Neuronal stem cell (in vitro differentiated cells): Measurements from ENCODE around the gene NIPAL4.

Experiments used
- DNase-seq: peaks from one replicate; pipeline ENCODE4 v3.0.0-alpha.2; 2013; ENCODE audit warnings: low spot score
- H2AFZ ChIP-seq: one replicate; pipeline ENCODE4 v1.6.1; 2013; ENCODE audit warnings: mild to moderate bottlenecking, low read length, inconsistent platforms
- H2AK5ac ChIP-seq: 2 replicates; pipeline ENCODE4 v1.6.1; 2013; ENCODE audit warnings: low read depth, mild to moderate bottlenecking, inconsistent platforms, low read length, moderate library complexity, mixed read lengths
- H2BK120ac ChIP-seq: 2 replicates; pipeline ENCODE4 v1.6.1; 2013; ENCODE audit warnings: low read depth, mild to moderate bottlenecking, inconsistent platforms, low read length, moderate library complexity, mixed read lengths
- H2BK12ac ChIP-seq: one replicate; pipeline ENCODE4 v1.6.1; 2013; ENCODE audit warnings: low read length, inconsistent platforms
- H2BK15ac ChIP-seq: 2 replicates; pipeline ENCODE4 v1.6.1; 2013; ENCODE audit warnings: mild to moderate bottlenecking, low read length, inconsistent platforms, mixed read lengths
- H2BK5ac ChIP-seq: one replicate; pipeline ENCODE4 v1.6.1; 2013; ENCODE audit warnings: inconsistent platforms, mild to moderate bottlenecking, low read length, moderate library complexity
- H3K14ac ChIP-seq: one replicate; pipeline ENCODE4 v1.6.1; 2013; ENCODE audit warnings: low read length, inconsistent platforms
- H3K18ac ChIP-seq: 2 replicates; pipeline ENCODE4 v1.6.1; 2013; ENCODE audit warnings: low read length, inconsistent platforms
- H3K23ac ChIP-seq: 2 replicates; pipeline ENCODE4 v1.6.1; 2013; ENCODE audit warnings: low read depth, mild to moderate bottlenecking, mixed read lengths, low read length, inconsistent platforms; ENCODE audit not compliant: poor library complexity
- H3K27ac ChIP-seq: replicated peaks from 3 replicates; pipeline ENCODE4 v1.5.1; 2013; ENCODE audit warnings: low read length, inconsistent platforms
- H3K27me3 ChIP-seq, 3 experiments: 2 replicates each; pipeline ENCODE4 v1.6.1; 2013; ENCODE audit warnings: low read length in 3 of 3, mild to moderate bottlenecking in 2 of 3, inconsistent platforms in 1 of 3, low read depth in 1 of 3, mixed read lengths in 1 of 3, moderate library complexity in 1 of 3; ENCODE audit not compliant: control insufficient read depth in 3 of 3, insufficient read depth in 3 of 3
- H3K36me3 ChIP-seq, 2 donors: replicated peaks in 1 of 2; 2 replicates each; pipeline ENCODE4 v1.6.1; 2013; ENCODE audit warnings: low read length in 2 of 2; ENCODE audit not compliant: control insufficient read depth in 2 of 2, insufficient read depth in 2 of 2
- H3K4ac ChIP-seq: 2 replicates; pipeline ENCODE4 v1.6.1; 2013; ENCODE audit warnings: inconsistent platforms, mild to moderate bottlenecking, low read length, moderate library complexity
- H3K4me1 ChIP-seq, 2 donors: 1 replicate in 1 of 2; 2 replicates in 1 of 2; pipeline ENCODE4 v1.6.1; 2013; ENCODE audit warnings: low read length in 2 of 2, low read depth in 1 of 2; ENCODE audit not compliant: control insufficient read depth in 2 of 2, insufficient read depth in 1 of 2
- H3K4me2 ChIP-seq: one replicate; pipeline ENCODE4 v1.6.1; 2013; ENCODE audit warnings: mild to moderate bottlenecking, low read length, inconsistent platforms; ENCODE audit not compliant: insufficient read depth, poor library complexity, severe bottlenecking
- H3K4me3 ChIP-seq, 2 donors: 2 replicates each; pipeline ENCODE4 v1.5.1; 2013; ENCODE audit warnings: low read length in 2 of 2, mild to moderate bottlenecking in 2 of 2, inconsistent platforms in 1 of 2, moderate library complexity in 1 of 2
- H3K79me1 ChIP-seq: one replicate; pipeline ENCODE4 v1.6.1; 2013; ENCODE audit warnings: low read depth, mild to moderate bottlenecking, inconsistent platforms, low read length, moderate library complexity
- H3K9ac ChIP-seq: one replicate; pipeline ENCODE4 v1.6.1; 2013; ENCODE audit warnings: mild to moderate bottlenecking, low read depth, low read length, inconsistent platforms; ENCODE audit not compliant: poor library complexity
- H3K9me3 ChIP-seq, 2 donors: replicated peaks in 1 of 2; 2 replicates each; pipeline versions ENCODE3 to v1.6.1; 2013; ENCODE audit warnings: low read length in 2 of 2, mild to moderate bottlenecking in 2 of 2, inconsistent platforms in 1 of 2, low read depth in 1 of 2, mixed read lengths in 1 of 2, moderate library complexity in 1 of 2; ENCODE audit not compliant: control insufficient read depth in 2 of 2, insufficient read depth in 1 of 2
- H4K8ac ChIP-seq: one replicate; pipeline ENCODE4 v1.6.1; 2013; ENCODE audit warnings: low read depth, mild to moderate bottlenecking, inconsistent platforms, low read length, moderate library complexity
- H4K91ac ChIP-seq: one replicate; pipeline ENCODE4 v1.6.1; 2013; ENCODE audit warnings: low read length, low read depth, mild to moderate bottlenecking, inconsistent platforms; ENCODE audit not compliant: poor library complexity
- WGBS, 2 donors: extraction: QIAGEN DNeasy Blood & Tissue Kit; methylation state at CpG; one replicate each; pipeline ENCODE4 v1.1.7; 2013; ENCODE audit warnings: missing lambda C conversion rate in 2 of 2, mixed read lengths in 1 of 2; ENCODE audit not compliant: insufficient read length in 2 of 2, insufficient replicate concordance in 1 of 2; ENCODE audit errors: extremely low coverage in 2 of 2; 5-methylcytosine and 5-hydroxymethylcytosine counted together

The NIPAL4 gene

DNA sequence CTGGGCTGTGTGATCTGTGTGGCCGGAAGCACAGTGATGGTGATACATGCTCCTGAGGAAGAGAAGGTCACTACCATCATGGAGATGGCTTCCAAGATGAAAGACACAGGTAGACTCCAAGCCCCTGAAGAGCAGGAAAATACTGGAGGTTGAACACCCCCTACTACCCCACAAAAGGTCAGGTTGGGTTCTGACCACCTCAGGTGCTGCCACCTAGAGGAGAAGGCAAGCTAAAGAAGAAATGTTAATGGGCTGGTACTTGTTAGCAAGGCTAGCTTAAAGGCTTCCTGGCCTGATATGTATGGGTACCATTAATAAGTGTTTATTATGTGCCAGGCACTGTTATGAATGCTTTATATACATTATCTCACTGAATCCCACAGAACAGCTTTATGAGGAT is 11.7 kb downstream of the NIPAL4 start:
- Histone ChIP-seq H3K4ac (no peak overlapping the region), H2BK120ac (no peak overlapping the region), H3K9ac (no peak overlapping the region), H2BK12ac (no peak overlapping the region), H4K8ac (no peak overlapping the region), H3K18ac (no peak overlapping the region), H3K4me3 (no peak overlapping the region), H3K9me3 (no peaks in the 10 kb centered on the region), H2BK15ac (no peak overlapping the region), H3K36me3 (no peaks in the 10 kb centered on the region), H4K91ac (no peak overlapping the region), H3K27ac (no peak overlapping the region), H2BK5ac (no peak overlapping the region), H2AFZ (no peak overlapping the region), H3K4me1 (peaks cover 0 to 2% of the 10 kb centered on the region in 2 donors), H3K79me1 (no peaks in the 10 kb centered on the region), H3K14ac (no peak overlapping the region), H3K4me2 (no peak overlapping the region), H3K23ac (no peak overlapping the region), H2AK5ac (no peak overlapping the region), H3K27me3 (no peaks in the 10 kb centered on the region)
- DNase-seq, result no peak
- no CpG with 5 or more reads among the region's 1 CpG for WGBS, 2 donors

DNA sequence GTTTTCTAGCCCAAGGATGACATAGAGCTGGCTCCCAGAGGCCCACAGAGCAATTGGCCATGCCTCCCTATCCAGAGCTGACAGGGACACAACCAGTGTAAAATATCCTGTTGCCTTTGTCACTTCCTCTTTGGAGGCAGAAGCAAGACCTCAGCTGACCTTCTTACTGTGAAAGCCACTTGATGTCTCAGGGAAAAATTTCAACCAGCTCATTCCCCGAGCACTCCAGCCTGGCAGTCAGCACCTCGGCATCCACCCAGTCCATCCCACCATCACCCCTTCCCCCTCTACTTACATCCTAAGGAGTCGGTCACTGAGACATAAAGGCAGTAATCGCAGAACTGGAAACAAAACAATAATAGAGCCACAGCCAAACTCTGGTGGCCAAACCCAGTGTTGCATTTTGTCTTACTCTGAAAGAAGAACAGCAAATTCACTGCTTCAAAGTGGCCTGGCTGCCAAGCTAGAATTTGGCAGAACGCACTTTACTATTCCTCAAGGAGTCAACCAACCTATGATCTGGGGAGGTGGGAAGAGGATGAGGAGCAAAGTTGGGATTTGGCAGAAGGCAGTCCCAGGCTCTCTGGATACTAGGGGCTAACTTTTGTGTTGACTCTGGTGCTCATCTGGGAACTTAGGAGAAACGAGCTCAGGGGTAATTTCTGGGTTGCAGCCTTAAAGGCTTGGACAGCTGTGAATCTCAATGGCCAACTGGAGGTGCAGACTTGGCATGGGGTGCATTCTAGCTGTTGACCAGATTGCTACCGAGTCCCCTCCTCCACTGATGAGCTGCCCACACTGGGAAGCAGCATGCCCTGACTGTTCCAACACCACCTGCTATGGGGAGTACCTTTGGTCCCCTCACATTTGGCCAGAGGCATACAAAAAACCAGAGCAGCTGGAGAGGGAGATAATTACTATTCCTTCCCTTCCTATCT is 13.6 kb downstream of the NIPAL4 start:
- Histone ChIP-seq H3K79me1 (no peaks in the 10 kb centered on the region), H3K23ac (no peak overlapping the region), H2BK5ac (no peak overlapping the region), H3K4me3 (no peak overlapping the region), H2AK5ac (no peak overlapping the region), H3K27ac (no peak overlapping the region), H3K4ac (no peak overlapping the region), H3K14ac (no peak overlapping the region), H4K91ac (no peak overlapping the region), H3K9ac (no peak overlapping the region), H3K36me3 (no peaks in the 10 kb centered on the region), H3K4me1 (peaks cover 0 to 2% of the 10 kb centered on the region in 2 donors), H3K4me2 (no peak overlapping the region), H4K8ac (no peak overlapping the region), H3K9me3 (no peaks in the 10 kb centered on the region), H2BK15ac (no peak overlapping the region), H2BK12ac (no peak overlapping the region), H2AFZ (no peak overlapping the region), H3K18ac (no peak overlapping the region), H3K27me3 (no peaks in the 10 kb centered on the region), H2BK120ac (no peak overlapping the region)
- no peak for DNase-seq
- WGBS, 2 donors, result no CpG with 5 or more reads among the region's 7 CpGs

DNA sequence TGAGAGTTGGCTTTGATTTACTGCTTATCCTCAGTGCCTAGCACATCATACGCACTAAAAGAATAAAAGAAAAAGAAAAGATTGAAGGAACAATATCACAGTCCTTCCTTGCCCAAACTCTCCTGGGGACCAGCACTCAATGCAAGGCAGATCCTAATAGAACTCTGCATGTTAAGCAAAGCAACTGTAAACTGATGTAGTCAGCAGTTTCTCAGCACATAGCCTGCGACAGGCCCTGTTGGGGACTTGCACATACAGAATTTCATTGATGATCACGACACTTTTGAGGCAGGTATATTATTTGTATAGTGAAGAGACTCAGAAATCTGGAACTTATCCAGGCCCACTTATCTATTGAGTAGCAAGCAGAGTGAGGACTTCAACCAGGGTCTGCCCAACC is 15.4 kb downstream of the NIPAL4 start:
- WGBS, 2 donors, result no CpG with 5 or more reads among the region's 3 CpGs
- Histone ChIP-seq H3K4me2 (no peak overlapping the region), H3K18ac (no peak overlapping the region), H2BK120ac (no peak overlapping the region), H4K8ac (no peak overlapping the region), H2BK5ac (no peak overlapping the region), H2BK15ac (no peak overlapping the region), H3K4ac (no peak overlapping the region), H3K27me3 (no peaks in the 10 kb centered on the region), H3K9me3 (peaks cover 0 to under 1% of the 10 kb centered on the region in 2 donors), H3K27ac (no peak overlapping the region), H3K4me1 (peaks cover 0 to 2% of the 10 kb centered on the region in 2 donors), H4K91ac (no peak overlapping the region), H3K23ac (no peak overlapping the region), H3K36me3 (peaks cover 0 to under 1% of the 10 kb centered on the region in 2 donors), H2AK5ac (no peak overlapping the region), H2BK12ac (no peak overlapping the region), H2AFZ (no peak overlapping the region), H3K9ac (no peak overlapping the region), H3K4me3 (no peak overlapping the region), H3K79me1 (no peaks in the 10 kb centered on the region), H3K14ac (no peak overlapping the region)
- no peak for DNase-seq

DNA sequence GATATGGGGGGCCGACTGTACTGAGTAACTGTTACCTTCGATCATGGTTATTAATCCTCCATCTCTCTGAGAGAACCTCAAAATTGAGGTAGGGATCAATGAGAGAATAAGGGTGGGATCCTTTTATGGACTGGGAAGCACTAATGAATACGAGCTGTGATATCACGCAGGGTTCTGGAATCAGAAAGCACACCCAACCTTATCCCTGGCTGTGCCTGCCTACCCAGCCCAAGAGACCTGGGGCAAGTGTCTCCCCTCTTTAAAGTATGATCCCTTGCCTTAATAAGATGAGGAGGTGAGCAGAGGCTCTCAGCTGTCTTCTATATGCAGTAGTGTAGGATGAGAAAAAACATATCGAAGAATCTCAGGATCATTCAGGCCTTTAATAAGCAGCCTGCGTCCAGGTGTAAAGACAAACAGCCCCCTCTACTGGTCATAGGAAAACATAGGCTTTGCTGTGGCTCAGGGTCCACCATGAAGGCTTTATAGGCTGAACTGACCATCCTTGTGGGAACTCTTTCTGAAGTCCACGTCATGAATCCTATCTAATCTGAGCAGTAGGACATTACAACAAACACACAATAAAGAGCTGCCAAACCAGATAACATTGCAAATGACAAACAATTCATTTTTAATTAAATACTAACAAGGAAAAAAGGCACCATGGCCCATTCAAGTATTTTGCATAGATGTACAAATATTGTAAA is 16.8 kb downstream of the NIPAL4 start:
- Histone ChIP-seq H3K14ac (no peak overlapping the region), H3K23ac (no peak overlapping the region), H3K4me3 (no peak overlapping the region), H3K4ac (no peak overlapping the region), H2BK15ac (no peak overlapping the region), H3K4me2 (no peak overlapping the region), H2BK12ac (no peak overlapping the region), H3K27me3 (no peaks in the 10 kb centered on the region), H3K4me1 (peaks cover 0 to 2% of the 10 kb centered on the region in 2 donors), H4K8ac (no peak overlapping the region), H2BK5ac (no peak overlapping the region), H3K79me1 (no peaks in the 10 kb centered on the region), H2AK5ac (no peak overlapping the region), H3K18ac (no peak overlapping the region), H2AFZ (no peak overlapping the region), H4K91ac (no peak overlapping the region), H3K27ac (no peak overlapping the region), H3K36me3 (peaks cover 4 to 8% of the 10 kb centered on the region in 2 donors), H3K9ac (no peak overlapping the region), H3K9me3 (peaks cover 0 to 2% of the 10 kb centered on the region in 2 donors), H2BK120ac (no peak overlapping the region)
- WGBS, 2 donors, result no CpG with 5 or more reads among the region's 7 CpGs
- DNase-seq, result peak; percentile 56
